Measurements from ENCODE around the gene ITM2C.

ITM2C gene

DNA sequence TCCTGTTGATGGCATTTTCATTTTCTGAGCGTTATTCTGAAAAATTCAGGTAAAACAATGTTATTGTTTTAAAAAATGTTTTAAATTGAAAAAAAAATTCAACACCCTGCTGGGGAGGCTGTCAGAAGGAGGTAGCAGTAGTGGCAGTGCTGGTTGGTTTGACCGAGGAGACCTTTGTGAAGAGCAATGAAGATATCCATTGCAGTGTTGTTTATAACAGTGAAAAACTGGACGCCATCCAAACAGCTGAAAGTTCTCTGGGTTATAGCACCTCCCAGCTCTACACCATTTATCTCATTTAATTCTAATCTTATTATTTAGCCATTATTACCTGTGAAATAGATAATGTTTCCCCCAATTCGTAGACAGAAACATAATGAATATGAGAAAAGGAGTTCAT lies 12.6 kb upstream of the ITM2C start:
- no peak for DNase-seq (ENCODE audit: low read depth)

DNA sequence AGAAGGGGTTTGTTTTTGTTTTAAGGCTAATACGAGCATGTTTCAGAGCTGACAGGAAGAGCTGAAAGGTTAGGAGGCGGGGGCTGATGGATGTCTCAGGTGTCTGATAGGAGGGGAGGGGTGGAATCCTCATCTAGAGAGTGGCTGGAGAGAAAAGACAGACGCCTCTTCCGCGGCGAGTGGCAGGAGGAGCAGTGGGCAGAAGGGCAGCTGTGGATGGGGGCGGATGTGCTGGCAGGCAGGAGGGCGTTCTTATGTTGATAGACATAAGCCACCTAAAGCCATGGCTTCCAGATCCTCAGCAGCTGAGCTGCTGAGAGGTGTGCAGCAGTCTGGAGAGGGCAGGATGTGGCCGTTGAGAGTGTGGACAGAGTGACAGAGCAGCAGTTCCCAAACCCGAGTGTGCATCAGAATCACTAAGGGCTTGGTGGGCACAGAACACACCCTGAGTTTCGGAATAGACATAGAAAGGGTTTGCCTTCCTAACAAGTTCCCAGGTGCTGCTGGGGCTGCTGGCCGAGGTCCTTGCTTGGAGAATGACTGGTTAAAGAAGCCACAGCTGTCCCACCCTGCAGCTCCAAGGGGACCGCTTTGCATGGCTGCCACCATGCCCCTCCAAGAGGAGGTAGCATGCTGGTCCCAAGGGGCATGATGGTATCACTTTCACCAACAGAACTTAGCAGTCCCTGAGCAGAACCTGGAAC lies 3.0 kb upstream of the ITM2C start:
- no peak for DNase-seq (ENCODE audit: low read depth)

DNA sequence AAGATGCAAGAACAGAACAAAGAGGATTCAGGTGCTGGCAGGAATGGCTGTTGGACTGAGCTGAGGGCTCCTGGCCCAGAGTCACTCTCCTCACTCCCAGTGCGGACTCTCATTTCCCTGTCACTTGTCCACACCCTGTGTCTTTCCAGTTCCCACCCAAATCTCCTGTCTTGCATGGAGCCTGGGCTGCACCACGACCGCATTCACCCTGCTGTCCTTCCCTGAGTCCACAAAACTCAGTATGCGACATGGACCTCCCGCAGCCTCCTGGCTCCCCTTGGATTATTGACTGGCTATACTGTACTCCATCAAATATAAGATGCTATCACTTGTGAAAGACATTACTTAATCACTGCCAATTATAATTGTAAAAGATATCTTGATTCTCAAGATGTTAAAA lies 2.5 kb upstream of the ITM2C start:
- no peak for DNase-seq (ENCODE audit: low read depth)

DNA sequence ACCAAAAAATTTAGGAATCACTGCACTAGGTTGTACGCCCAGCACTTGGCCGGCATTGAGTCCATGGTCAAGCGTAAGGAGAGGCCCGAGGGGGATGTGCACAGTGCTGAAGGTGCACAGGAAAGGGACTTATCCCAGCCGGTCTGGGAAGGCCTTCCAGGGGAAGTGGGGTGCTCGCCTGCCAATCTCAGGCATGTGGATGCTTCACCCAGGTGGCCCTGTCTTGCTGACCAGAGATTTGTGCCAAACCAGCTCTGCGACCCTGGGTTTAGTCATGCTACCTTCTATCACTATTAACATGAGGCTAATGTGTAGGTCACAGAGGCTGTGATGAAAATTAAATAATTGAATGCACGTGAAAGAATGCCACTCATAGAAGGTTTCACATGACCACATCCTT lies 1.7 kb upstream of the ITM2C start:
- no peak for DNase-seq (ENCODE audit: low read depth)

DNA sequence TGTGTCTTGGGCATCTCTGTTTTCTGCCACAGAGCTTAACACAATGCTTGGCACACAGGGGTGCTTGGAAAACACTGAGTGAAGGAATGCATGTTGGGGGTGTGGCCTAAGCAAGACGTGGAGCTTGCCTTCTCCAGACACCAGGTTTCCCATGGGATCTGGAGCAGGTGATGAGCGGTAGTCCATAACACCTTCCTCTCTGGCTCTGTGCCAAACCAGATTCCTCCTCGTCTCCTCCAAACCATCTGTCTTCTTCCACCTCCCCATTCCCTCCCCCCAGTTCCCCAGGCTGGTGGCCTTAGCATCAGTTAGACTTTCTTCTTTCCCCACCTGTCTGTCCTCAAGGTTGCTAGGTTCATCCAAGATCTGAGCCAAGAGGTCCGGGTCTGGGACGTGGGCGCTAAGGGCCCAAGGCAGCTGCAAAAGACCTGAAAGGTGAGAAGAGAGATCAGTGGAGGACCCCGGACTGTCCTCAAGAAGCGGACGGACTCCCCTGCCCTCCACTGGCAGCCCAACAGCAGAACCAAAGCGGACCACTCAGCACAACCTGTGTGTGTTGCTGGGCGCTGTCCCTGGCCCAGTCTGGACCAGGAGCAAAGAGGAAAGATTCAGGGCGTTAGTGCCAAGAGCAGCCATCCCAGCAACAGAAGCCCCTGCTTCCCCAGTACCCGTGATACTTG lies 1.2 kb upstream of the ITM2C start:
- no peak for DNase-seq (ENCODE audit: low read depth)

DNA sequence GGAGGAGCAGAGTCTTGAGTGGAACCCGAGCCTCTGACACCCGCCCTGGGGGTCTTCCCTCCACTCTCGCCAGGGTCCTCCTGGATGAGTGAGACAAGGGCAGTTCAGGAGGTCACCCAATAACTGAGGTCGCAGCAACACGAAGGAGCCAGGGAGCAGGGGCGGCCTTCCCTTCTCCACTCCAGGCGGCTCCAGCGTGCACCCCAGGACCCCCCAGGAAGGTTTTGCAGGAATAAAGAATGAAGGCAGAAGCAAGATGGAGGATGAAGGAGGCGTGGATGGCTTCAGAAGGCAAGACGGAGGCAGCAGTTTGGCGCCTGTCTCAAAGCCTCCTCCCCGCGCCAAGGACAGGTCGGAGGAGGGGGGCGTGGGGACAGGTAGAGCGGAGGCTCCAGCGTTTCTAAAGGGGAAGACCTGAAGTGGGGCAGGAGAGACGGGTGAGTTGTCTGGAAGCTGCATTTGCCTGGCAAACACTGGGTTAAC lies 579 bp upstream of the ITM2C start:
- no peak for DNase-seq (ENCODE audit: low read depth)

DNA sequence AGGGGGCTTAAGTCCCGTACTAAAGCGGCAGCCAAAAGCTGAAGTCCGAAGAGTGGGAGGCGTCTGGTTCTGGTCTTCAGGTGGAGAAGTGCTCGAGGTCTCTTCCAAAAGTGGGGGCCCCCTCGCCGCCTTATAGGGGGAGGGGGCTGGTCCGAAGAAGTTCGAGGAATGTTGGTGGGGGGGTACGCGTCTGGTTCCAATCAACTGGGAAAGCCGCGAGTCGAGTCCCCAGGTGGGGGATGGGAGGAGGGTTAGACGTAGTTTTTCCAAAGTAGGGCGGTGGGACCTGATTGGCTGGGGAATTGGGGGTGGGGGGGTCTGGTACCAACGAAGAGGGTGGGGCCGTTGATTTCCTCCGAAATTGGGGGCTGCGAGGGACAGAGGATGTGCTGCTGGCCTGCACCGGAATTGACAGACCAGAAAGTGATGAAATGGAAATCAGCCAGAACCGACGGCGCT lies 594 bp downstream of the ITM2C start:
- DNase-seq (ENCODE audit: low read depth) = no peak

DNA sequence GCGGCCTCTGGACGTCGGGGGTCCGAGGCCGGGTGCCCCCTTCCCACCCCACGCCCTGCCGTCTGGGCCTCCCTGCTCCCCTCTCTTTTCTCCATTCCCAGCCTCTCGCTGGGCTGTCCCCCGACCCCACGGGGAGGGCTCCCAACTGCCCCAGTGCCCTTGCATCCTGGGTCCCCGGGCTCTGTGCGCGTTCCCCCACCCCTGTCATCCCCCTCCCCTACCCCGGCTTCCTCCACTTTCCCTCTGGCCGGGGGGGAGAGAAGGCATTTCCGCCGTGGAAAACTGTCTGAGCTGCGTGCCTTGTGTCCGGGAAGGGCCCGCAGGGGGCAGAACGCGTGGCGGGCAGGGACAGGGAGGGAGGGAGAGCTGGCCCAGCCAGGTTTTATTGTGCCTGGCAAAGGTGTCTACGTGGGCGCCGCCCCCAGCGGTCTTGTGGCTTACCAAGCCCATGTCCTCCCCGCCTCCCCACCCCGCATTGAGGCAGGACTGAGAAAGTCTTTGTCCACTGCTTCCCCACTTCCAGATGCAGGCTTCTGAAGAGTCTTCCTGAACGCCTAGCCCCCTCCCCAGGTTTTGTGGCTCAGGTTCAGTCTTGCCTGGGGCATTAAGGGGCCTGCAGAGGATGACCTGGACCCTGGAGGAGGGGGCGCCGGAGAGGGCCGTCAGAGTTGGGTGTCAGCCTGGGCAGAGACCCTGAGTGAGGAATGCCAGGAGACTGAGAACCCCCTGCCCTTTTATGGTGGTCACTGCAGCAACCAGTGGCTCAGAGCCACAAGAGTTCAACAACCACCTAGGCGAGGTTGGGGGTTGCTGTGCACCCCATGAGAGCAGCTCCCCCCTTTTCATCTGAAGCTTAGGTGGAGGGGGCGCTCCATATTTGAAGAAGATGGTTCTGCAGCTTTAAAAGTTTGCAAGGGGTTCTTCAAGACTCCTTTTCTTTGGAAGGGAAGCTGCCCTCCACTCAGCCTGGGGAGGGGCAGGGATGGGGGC lies 1.3 kb downstream of the ITM2C start:
- no peak for DNase-seq (ENCODE audit: low read depth)

DNA sequence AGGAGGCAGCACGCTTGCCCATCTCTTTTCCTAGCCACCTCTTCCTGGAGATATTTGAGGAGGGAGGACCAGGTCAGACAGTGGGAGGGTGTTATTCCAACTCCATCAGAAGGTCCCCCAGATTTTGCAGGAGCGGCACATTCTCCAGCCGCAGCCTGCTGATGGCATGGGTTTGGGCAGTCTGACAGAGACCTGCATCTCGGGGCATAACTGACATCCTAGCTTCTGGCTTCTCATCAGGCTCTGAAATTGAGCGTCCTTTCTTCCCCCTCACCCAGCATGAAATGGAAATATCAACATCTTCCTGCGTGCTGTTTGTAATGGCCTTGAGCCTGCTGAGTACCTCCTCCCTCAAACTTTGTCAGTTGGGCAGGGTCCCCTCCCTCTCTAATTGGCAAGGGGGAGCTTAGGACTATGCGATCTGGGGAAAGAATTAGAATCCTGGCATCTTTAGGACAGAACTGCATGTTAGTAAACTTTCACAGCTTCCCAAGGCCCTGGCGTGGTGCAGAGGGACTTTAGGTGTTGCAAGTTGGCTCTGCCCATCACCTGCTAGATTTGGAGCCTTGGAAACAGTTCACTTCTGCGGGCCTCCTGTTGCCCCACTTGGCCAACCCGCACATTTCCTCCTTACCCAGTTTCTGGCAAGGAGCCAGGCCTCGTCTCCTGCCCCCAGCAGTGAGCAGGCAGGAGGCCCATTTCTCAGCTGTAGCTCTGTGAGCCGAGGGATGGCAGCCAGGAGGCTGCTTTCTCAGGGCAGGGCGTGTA lies 2.2 kb downstream of the ITM2C start:
- no peak for DNase-seq (ENCODE audit: low read depth)

DNA sequence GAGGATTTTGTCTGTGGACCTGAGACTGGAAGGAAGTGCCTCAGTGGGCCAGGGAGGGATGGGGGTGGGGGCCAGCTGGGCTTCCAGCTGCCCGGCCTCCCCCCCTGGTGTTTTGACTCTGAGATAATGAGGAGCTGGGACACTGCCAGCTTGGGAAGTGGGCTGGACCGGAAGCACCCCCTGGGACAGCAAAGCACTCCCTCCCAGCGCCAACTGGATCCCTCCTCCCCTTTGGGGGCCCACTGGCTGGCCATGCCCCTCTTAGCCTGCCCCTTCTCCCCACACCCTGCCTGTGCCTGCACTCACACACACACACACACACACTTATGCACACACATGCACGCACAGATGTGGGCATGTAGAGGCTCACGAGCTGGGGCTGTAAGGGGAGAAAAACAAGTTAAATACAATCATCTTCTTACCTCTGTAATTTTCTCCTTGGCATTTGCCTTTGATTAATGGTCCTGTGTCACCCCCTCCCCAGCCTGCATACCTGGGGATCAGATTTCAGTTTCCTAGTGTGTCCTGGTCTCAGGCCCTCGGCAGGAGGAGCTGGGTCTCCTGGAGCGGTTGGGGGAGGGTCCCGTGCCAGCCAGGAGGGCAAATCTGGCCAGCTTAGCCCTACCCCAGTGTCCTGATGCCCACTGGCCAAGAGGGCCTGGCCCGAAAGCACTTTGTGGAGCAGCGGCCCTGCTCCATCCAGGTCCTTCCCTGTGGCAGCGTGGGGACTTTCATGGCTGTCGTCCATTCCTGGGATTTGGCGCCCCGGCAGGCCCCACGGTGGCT lies 3.6 kb downstream of the ITM2C start:
- DNase-seq (ENCODE audit: low read depth) = no peak

DNA sequence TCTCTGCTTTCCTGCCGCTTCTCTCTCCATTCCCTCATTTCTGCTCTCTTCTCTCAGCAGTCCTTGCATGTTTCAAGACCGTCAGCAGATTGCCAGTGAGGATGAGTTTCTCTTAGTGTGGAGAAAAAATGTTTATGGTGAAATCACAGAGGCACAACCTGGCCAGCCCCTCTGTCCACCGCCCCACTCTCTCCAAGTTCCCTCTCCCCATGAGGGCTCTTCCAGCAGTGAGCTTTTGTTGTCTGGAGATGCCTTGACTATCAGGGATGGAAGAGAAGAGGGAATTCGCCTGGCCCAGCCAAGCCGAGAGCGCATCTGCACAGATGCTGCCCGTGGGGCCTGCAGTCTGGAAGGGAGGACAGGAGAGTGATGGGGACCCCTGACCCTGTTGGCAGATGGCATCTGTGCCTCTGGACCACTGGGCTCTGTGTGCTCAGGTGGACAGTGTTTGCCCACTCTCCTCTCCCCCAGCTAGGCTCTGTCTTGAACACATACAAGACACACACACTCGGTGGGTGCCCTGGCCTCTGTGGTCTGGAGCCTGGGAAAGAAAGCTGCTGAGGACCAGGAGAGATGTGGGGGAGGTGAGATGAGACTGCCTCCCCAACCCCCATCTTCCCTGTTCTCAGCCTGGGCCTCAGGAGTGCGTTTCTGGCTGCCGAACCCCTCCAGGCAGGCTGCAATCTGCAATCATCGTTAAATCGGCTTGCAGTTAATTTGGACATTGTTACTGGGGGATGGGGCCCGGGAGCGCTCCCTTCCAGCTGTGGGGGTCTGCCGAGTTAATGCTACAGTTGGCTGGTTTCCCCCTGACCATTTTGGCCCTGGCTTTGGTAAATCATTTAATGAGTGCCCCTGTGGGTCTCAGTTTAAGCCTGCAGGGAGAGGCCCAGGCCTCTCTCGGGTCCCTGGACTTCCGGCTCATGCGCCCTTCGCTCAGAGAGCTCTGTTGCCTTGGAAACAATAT lies 4.5 kb downstream of the ITM2C start:
- no peak for DNase-seq (ENCODE audit: low read depth)

DNA sequence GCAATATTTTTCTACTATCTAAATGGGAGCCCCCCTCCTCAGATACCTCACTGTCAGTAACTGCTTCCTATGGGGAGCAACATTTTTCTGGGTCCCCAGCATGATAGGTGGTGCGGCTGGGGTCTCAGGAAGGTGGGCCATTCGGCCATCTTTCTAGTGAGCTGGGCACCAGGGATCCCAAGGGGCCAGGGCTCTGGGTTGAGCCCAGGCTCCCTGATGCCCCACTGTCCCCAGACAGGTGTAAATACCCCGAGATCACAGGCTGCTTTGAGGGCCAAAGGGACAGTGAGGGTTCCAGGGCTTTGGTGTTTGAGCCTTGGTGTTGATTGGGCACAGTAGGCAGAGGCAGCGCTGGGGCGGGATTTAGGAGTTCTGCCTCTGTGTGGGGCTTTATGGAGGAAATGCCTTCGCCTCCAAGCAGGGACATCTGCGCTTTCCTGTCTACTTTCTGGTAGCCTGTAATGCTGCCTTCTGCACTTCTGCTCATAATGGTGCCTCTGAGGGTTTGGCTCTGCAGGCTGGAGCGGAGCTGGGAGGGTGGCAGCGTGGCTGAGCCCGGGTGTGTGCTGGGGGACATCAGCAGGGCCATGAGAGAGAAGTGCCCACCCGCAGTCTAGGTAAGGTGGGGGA lies 5.3 kb downstream of the ITM2C start:
- DNase-seq (ENCODE audit: low read depth) = no peak

DNA sequence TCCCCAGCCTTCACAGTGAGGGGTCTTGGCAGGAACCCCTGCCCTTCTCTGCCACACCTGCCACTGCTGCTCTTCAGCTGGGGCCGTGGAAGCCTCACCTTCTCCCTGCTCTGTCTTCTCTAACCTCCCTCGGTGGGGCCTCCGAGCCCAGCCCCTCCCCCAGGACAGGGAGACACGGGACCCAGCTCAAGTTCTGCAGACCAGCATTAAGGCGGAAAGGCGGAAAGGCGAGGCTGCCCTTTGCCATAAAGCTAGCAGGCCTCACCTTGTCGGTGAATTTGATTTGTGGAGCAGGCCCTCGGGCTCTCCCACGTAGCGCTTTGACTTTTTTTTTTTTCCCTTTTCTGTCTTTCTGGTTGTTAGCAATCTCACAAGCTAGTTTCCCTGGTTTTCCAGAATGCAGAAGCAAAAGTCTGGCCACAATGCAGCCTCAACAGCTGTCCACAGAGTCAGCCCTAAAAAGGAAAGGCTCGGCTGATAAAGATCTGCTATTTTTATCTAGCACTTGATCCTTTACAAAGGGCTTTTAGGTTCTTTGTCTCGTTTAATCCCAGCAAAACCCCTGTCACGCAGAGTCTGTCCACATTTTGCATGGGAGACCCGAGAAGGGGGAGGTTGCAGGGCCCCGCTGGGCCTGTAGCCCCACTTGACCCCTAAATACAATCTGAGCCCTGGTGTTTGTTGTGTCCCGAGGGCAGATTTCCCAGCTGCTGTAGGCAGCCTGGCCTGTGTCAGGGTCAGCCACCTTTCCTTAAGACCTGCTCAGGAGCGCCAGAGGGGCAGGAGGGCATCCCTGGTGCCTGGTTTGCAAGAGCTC lies 6.0 kb downstream of the ITM2C start:
- no peak for DNase-seq (ENCODE audit: low read depth)

DNA sequence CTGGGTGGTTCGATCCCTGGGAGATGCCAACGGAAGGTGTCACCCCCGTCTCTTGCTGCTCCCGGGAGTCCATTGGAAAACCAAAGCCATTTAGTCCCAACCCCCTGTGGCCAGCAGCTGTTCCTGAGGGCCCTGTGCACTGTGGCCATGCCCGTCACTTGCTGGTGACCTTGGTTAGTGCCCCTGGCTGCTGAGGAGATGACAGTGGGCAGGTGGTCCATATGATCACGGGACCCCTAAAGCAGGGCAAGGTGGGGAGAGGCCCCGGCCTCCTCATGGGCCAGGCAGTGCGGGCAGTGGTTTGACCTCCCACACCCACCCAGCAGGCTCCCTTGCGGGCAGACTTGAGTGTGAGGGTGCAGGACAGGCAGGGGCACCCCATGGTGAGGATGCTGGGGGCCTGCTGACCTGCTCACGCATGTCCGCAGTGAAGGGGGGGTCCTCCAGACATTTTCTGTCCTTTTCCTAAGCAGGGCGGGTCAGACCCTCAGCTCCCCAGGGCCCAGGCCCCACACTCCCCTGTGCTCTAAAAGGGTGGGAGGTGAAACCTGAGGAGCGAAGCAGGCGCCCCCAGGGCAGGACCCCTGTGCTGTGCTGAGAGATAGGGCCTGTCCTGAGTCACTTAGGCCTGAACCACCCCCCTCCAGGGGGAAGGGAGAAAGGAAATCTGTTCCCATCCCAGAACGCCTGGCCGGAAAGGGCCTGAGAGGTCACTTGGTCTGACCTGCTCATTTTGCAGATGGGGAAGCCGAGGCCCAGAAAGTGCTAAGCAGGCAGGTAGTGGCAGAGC lies 6.8 kb downstream of the ITM2C start:
- DNase-seq (ENCODE audit: low read depth) = no peak

DNA sequence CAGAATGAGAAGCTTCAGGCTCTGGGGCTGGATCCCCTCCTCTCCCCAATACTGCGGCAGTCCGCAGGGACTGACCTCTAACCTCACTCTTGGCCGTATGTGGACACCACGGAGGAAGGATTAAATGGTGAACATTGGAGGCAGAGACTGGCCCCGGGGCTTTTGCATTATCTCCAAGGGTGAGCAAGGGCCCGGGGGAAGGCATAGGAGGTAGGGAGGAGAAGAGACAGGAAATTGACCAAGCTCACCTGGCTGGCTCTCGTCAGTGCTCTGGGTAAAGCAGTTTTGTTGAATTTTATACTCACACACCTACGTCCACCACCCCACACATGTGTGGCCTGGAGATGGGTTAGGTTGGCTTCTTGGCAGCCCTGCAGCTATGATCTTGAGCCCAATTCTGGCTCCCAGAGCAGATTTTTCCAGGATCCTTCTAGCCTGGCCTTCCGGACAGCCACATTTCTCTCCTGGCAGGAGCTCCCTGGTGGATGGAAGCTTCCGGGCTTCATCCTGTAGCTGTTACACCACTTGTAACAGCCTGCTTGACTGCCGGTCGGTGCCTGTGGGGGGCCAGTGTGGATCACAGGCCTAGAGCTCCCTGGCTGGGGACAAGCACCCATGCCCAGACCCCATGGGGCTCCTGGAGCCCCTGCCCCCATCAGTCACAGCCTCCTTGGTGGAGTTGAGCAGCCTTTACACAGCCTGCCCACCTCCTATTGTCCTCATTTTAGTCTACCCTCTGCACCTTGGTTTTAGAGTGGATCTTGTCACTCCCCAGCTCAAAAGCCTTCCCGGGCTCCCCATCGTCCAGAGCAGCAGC lies 7.6 kb downstream of the ITM2C start:
- no peak for DNase-seq (ENCODE audit: low read depth)

DNA sequence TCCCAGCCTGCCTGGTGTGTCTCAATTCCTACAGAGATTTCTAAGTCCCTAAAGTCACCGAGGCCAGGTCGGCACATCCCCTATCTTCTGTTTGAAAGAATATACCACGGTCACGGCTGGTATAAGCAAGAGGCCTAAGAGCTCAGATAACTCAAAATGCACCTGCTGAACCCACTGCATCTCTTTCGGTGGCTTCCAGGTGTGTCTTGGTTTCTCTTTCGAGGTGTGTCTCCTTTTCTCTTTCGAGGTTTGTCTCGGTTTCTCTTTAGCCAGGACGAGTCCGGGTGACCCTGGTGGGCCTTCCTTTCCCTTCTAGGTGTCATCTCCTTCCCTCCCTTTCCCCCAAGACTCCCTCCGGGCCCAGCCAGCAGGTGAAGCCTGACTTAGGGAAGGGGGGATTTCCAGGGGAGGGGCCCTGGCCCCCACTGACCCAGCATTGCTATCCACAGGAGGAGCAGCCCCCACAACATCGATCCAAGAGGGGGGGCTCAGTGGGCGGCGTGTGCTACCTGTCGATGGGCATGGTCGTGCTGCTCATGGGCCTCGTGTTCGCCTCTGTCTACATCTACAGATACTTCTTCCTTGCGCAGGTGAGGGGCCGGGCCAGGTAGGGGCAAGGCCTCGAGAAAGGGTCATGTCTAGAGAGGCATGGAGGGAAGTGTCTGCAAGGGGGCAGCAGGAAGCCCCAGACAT lies 8.4 kb downstream of the ITM2C start:
- no peak for DNase-seq (ENCODE audit: low read depth)
